ENCODE data around the gene SH2B2. TPM values are rescaled to one million over a fixed set of nuclear protein-coding genes. Genes with fewer than 3 reads are reported as not detected.
A peak's percentile ranks its signal among the peaks of the same experiment; 100 is the strongest.

The SH2B2 gene
- total and polyA plus RNA-seq, 2 donors (not counting 3 experiments of a cell fraction or from before 2014, with no cell fraction given) = 0.69 to 0.73 TPM

GRCh38 chr7:102321351-102322201, 34.9 kb downstream of the SH2B2 start:
- H3K4me3 ChIP-seq (replicated peaks in 1 of 3; ENCODE audit: insufficient read depth in 1 of 3, low read depth in 1 of 3, low read length in 3 of 3) = no peak overlapping the region
- no peak overlapping the region for H3K4me2 ChIP-seq (ENCODE audit: insufficient read depth, low read length)
- H3K9me1 ChIP-seq (replicated peaks; ENCODE audit: control insufficient read depth, extremely low read depth, insufficient read depth, low read length) = no peaks in the 10 kb centered on the region
- H3K27ac ChIP-seq (ENCODE audit: insufficient read depth, low read depth, low read length) = no peak overlapping the region
- dilution Hi-C loops (cut with MboI; ENCODE audit: extremely low pct_ligation_motif_present, low sequenced_read_pairs) (no loop called here), intact Hi-C loops (cut with micrococcal nuclease) (no loop called here)
- H3K4me1 ChIP-seq (ENCODE audit: control insufficient read depth, extremely low read depth, insufficient read depth, low read length) = peaks cover 10% of the 10 kb centered on the region
- POLR2A ChIA-PET = no interaction called here
- FAIRE-seq (no peak), DNase-seq (ENCODE audit: low read depth, low spot score) (peak; percentile 25)
- H3K27me3 ChIP-seq (ENCODE audit: control insufficient read depth in 2 of 2, insufficient read depth in 2 of 2, low read length in 2 of 2) = no peaks in the 10 kb centered on the region
- peak overlapping the region; percentile 66 for H2AFZ ChIP-seq (ENCODE audit: low read depth, low read length)
- H4K20me1 ChIP-seq (replicated peaks; ENCODE audit: control insufficient read depth, extremely low read depth, insufficient read depth, low read length) = no peaks in the 10 kb centered on the region
- H3K9me3 ChIP-seq (replicated peaks; ENCODE audit: control insufficient read depth, insufficient read depth, low read length) = no peaks in the 10 kb centered on the region
- CTCF ChIA-PET = interaction anchor here (0.6 to 1.7 kb wide), 6 partner anchors 17 to 48 kb away, joined by 3 to 6 read pairs (median 3); no protein-coding TSS in a partner anchor
- H3K36me3 ChIP-seq (ENCODE audit: control insufficient read depth in 2 of 2, extremely low read depth in 1 of 2, insufficient read depth in 2 of 2, low read length in 2 of 2) = no peaks in the 10 kb centered on the region
- TF ChIP-seq MAX (IDR thresholded peaks at IDR 0.05; ENCODE audit: insufficient read depth, insufficient read length) = no peak
- TF ChIP-seq POLR2A (IDR thresholded peaks at IDR 0.05; ENCODE audit: low read depth, low read length) = no peak
- no peak for TF ChIP-seq MYC (IDR thresholded peaks at IDR 0.05; ENCODE audit: low read depth, low read length)
- no peak for TF ChIP-seq GATA2 (IDR thresholded peaks at IDR 0.05; ENCODE audit: insufficient read depth, insufficient read length, low read depth, low read length)
- TF ChIP-seq JUN (IDR thresholded peaks at IDR 0.05; ENCODE audit: borderline replicate concordance, insufficient read depth, insufficient read length, low read depth) = no peak
- no peak for TF ChIP-seq CTCF (IDR thresholded peaks at IDR 0.05; ENCODE audit: extremely low read depth in 1 of 2, insufficient read depth in 1 of 2, low read depth in 1 of 2, low read length in 2 of 2)
- TF ChIP-seq FOS (IDR thresholded peaks at IDR 0.05; ENCODE audit: borderline replicate concordance, insufficient read depth, low read length) = no peak
- no peak for TF ChIP-seq POLR2AphosphoS5 (IDR thresholded peaks at IDR 0.05; ENCODE audit: insufficient read depth, low read depth, low read length)
- TF ChIP-seq EZH2 (IDR thresholded peaks at IDR 0.05; ENCODE audit: borderline replicate concordance, low read depth, low read length, severe bottlenecking) = no peak
- no peak overlapping the region for H3K9ac ChIP-seq (replicated peaks; ENCODE audit: extremely low read depth, insufficient read depth, low read length)
- no TSS peak for BruUV-seq (replicated peaks)
- no peaks in the 10 kb centered on the region for H3K79me2 ChIP-seq (ENCODE audit: control insufficient read depth, insufficient read depth, low read length)

Data from endothelial cell of umbilical vein (primary cell).